GM11168 (cell line): ENCODE data around the gene TUBB8B.
"Not testable (repeated sequence)": the region's sequence is repeated elsewhere in the genome, so short reads cannot be mapped to it uniquely, and the experiment has no call there.

ENCODE experiments used
- in situ Hi-C: fragments of 300-500 bp; cut with MboI; formaldehyde crosslinking; loops from one replicate; pipeline ENCODE4 v1.12.0; 2022; ENCODE audit warnings: low sequenced_read_pairs; ENCODE audit not compliant: unreplicated experiment

The TUBB8B gene

DNA sequence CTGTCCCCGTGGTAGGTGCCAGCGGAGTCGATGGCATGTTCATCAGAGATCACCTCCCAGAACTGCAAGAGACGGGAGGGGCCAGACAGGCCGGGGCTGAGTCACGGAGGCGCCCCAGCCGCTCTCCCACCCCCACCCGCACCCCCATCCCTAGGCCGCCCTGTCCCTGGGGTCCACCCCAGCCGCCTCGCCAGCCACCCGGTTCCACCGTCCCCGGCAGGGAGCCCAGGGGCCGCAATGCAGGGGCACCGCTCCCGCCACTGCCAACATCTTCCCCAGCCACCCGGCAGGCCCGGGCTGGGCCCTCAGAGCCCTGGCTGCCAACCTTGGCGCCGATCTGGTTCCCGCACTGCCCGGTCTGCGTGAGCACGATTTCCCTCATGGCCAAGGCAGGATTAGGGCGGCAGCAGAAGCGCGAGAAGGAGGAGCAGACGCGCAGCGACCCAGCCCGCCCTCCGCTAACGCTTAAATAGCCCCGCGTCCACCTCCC is at the start of gene TUBB8B:
Gene TUBB8B (minus strand): TSS at position 440 of the 490 bp plus-strand sequence. CDS start 58 bp downstream, at position 382.
- in situ Hi-C loops = not testable (repeated sequence)

DNA sequence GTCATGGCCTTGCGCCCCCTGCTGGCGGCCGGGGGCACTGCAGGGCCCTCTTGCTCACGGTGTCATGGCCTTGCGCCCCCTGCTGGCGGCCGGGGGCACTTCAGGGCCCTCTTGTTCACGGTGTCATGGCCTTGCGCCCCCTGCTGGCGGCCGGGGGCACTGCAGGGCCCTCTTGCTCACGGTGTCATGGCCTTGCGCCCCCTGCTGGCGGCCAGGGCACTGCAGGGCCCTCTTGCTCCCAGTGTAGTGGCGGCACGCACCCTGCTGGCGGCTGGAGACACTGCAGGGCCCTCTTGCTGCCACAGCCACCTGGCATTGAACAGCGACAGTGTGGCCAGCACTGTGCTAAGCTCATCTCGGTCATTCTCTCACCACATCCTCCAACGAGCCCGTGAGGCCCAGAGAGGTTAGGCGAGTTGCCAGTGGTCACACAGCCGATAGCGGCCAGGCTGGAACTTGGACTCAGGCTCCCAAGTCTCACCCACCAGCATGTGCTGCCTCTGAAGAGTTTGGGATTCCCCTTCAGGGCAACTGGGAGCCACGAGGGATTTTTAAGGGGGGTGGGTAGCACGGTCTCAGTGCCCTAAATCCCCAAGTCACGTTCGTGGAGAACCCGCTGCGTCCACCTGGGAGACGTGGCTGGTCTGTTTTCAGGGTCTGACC is 48.0 kb upstream of the TUBB8B start:
- in situ Hi-C loops = not testable (repeated sequence)

DNA sequence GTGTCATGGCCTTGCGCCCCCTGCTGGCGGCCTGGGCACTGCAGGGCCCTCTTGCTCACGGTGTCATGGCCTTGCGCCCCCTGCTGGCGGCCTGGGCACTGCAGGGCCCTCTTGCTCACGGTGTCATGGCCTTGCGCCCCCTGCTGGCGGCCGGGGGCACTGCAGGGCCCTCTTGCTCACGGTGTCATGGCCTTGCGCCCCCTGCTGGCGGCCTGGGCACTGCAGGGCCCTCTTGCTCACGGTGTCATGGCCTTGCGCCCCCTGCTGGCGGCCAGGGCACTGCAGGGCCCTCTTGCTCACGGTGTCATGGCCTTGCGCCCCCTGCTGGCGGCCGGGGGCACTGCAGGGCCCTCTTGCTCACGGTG is 47.3 kb upstream of the TUBB8B start:
- in situ Hi-C loops = not testable (repeated sequence)

DNA sequence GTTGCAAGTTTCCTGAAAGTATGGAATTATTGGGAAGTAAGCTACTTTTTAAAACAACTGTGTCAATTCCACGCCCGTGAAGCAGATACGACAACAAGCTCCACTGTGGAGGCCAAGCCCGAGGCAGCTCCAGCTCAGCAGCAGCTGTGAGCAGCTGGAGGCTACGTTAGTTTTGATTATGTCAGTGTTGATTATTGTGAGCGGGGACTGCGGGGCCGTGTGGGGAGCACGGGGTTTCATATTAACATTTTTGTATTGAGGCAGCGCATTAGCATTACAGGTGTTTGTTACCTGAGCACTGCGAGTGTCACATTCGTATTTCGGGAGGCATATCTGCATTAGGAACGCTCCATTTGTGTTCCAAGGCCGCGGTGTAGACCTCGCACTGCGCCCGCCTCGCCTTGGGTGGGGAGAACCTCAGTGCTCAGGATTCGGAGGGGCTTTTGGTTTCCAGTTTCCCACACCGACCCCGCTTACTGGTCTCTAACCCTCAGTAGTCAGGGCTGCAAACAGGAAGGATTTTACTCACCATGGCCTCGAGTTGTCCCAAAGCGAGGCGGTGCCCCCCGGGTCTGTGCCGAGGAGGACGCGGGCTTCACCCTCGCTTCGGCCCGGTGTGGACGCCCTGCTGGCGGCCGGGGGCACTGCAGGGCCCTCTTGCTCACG is 46.8 kb upstream of the TUBB8B start:
- in situ Hi-C loops = not testable (repeated sequence)

DNA sequence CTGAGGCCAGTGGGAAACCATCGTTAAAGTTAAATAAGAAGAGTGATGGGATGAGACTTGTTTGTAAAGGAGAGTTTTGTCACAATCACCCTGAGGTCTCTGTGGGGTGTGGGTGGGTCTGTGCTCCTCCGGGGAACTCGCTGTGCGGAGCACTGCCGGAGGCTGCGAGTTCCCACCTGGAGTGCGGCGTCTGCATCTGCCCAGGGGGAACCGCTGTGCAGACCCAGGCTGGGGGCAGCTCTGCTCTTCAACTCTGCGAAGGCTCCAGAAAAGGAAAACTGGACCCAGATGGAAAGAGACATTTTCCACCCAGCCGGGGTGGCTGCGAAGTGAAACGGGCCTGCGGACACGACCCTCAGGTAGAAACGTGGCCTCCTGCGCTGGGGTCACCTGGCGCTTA is 46.2 kb upstream of the TUBB8B start:
- in situ Hi-C loops = not testable (repeated sequence)

DNA sequence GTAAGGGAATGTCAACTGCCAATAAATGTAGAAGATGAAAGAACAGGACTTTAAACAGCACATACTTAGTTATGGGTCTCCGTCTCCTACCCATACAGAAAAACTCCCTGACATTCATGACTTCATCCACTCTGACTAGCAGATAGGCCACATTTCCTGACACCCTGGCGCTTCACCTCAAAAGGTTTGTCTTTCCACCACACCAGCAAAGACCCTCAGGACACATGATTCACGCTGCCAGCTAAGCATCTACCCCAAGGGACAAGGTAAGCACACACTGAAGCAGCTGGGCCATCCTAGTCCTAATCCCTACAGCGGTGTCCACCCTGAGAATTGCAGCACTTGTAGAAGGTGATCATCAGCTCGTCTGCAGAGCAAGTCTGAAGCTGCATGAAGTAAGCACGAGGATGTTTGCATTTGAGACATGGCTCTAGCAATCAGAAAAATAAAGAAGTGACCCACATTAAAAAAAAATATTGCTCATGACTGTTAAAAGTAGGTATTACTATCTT is 44.5 kb upstream of the TUBB8B start:
- in situ Hi-C loops = not testable (repeated sequence)

DNA sequence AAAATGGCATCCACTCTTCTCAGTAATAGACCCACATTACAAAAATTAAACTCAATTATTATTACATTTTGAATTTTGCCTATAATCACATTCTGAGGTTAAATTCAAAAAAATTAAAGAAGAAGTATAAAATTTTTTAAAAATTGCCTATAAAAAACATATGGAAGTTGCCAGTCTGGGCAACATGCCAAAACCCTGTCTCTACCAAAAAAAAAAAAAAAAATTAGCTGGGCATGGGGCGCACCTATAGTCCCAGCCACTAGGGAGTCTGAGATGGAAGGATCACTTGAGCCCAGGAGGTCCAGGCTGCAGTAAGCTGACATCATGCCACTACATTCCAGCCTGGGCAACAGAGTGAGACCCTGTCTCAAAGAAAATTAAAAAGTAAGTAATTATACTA is 42.1 kb upstream of the TUBB8B start:
- in situ Hi-C loops = not testable (repeated sequence)

DNA sequence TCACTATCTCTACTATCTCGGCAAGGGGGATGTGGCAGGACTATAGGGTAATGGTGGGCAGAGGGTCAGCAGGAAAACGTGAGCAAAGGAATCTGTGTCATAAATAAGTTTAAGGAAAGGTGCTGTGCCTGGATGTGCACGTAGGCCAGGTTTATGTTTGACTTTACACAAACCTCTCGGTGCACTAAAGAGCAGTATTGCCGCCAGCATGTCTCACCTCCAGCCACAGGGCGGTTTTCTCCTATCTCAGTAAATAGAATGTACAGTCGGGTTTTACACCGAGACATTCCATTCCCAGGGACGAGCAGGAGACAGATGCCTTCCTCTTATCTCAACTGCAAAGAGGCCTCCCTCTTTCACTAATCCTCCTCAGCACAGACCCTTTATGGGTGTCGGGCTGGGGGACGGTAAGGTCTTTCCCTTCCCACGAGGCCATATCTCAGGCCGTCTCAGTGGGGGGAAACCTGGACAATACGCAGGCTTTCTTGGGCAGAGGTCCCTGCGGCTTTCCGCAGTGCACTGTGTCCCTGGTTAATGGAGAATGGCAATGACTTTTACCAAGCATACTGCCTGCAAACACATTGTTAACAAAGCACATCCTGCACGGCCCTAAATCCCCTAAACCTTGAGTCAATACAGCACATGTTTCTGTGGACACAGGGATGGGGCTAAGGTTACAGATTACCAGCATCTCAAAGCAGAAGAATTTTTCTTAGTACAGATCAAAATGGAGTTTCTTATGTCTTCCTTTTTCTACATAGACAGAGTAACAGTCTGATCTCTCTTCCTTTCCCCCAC is 41.2 kb upstream of the TUBB8B start:
- in situ Hi-C loops = not testable (repeated sequence)

DNA sequence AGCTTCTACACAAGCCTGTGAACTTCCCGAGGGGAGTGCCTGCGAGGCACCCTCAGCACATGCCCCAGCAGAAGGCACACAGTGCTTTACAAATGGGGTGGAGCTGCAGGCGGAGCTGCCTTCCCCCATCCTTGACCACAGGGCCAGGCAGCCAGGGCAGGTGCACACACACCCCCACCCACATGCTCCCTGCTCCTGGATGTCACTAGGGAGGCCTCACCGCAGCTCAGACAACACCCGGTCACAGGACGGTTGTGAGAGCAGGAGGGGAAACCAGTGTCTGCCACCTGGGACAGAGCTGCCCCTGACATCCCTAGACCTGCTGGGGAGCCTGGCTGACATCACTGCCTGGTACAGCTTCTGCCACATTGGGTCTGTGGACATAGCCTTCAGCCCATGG is 39.7 kb upstream of the TUBB8B start:
- in situ Hi-C loops = not testable (repeated sequence)

DNA sequence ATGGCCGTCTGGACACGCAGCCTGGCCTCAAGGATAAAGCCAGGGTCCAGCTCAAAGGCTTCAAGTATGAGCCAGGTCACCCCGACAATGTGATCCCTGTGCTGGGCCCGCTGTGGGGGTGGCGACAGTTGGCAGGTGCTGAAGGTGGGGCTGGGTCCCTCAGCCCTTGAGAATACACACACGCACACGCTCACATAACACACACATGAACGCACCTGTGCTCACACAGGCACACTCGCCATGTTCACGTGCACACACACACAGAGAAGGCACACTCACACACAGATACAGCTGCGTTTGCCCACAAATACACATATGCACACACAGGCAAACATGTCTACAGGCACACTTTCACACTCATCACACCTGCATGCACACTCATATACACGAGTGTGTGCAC is 35.4 kb upstream of the TUBB8B start:
- in situ Hi-C loops = not testable (repeated sequence)

DNA sequence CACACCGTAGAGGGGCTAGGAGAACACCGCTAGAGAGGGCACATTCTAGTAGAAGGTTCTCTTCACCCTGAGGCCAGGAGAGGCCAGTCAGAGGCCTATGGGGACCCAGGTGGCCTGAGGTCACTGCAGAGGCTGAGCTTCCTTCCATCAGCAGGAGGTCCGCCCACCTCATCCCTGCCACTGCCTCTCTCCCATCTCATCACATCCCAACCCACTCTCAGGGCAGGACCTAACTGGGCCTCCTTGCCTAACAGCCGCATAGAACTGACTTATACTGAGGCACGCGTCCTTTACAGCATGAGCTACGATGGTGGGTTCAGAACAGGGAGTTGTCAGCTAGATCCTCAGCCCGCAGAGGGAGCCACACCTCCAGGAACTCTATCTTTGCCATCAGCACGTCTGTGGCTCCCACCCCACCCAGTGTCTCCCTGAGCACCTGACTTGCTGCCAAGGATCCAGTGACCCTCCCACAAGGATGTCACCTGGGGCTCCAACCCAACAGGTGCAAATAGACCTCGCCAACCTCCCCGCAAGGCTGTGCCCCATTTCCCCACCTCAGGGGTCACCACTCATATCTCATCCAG is 33.3 kb upstream of the TUBB8B start:
- in situ Hi-C loops = not testable (repeated sequence)

DNA sequence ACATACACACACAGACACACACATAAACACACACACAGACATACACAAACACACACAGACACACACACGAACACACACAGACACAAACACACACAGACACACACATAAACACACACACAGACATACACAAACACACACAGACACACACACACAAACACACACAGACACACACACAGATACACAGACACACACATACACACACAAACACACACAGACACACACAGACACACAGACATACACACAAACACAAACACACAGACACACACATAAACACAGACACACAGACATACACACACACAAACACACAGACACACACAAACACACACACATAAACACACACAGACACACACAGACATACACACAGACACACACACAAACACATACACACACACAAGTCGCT is 31.5 kb upstream of the TUBB8B start:
- in situ Hi-C loops = not testable (repeated sequence)

DNA sequence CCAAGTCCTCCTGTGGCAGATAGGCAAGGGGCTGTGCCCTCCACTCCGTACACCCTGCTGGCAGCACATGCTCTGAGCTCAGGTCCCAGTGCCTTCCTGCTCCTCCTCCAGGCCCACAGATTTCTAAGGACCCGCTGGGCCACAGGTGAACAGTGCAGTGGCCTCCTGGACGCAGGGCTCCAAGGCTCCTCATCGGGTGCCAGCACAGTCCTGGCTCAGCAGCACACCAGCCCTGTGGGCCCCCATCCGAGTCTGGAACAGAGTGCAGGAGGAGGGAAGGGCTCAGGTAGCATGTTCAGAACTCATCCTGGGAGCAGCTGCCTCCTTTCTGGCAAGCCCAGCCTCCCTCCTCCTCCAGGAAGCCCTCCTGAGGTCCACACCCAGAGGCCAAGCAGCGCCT is 30.8 kb upstream of the TUBB8B start:
- in situ Hi-C loops = not testable (repeated sequence)

DNA sequence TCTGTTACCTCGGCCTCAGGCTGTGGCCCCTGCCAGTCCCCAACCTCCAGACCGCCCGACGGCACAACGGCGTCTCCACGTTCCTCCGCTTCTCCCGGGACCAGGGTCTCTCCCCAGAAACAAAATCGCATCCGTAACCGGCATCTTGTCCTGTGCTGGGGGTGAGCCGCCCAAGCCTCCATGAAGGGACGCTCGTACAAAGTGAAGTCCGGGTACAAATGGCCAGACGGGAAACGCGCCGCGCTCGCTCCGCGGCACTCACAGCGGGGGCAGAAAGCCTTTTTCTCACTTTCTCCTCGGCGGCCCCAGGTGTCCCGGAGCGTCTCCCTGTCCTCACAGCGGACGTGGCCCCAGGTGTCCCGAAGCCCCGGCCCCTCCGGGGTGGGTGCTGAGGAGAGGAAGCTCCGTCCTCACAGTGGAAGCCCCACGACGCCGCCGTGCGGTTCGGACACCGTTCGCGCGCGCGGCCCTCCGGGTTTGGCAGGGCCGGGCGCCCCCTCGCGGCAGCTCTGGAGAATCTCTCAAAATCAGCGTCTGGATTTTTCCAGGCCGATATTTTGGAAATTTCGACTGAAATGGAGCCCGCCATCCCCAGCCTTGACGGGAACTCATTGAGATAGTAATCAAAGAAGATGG is 26.2 kb upstream of the TUBB8B start:
- in situ Hi-C loops = not testable (repeated sequence)

DNA sequence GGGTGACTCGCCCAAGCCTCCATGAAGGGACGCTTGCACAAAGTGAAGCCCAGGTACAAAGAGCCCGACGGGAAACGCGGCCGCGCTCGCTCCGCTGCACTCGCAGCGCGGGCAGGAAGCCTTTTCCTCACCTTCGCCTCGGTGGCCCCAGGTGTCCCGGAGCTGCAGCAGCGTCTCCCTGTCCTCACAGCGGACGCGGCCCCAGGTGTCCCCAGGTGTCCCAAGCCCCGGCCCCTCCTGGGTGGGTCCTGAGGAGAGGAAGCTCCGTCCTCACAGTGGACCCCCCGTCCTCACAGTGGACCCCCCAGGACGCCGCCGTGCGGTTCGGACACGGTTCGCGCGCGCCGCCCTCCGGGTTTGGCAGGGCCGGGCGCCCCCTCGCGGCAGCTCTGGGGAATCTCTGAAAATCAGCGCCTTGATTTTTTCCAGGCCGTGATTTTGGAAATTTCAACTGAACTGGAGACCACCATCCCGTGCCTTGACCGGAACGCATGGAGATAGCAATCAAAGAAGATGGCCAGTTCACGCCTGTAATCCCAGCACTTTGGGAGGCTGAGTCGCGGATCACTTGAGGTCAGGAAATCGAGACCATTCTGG is 23.9 kb upstream of the TUBB8B start:
- in situ Hi-C loops = not testable (repeated sequence)

DNA sequence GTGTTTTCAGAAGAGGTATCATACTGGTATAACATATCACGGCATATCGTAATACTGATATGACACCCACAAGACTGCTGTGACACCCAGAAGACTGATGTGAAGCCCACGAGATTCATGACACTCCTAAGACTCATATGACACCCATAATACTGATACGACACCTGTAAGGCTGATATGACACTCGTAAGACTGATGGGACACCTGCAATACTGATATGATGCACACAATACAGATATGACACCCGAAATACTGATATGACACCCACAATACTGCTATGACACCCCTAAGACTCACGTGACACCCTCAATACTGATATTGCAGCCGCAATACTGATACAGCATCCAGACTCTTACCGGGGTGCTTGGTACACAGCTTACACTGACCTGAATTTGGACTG is 18.3 kb upstream of the TUBB8B start:
- in situ Hi-C loops = not testable (repeated sequence)

DNA sequence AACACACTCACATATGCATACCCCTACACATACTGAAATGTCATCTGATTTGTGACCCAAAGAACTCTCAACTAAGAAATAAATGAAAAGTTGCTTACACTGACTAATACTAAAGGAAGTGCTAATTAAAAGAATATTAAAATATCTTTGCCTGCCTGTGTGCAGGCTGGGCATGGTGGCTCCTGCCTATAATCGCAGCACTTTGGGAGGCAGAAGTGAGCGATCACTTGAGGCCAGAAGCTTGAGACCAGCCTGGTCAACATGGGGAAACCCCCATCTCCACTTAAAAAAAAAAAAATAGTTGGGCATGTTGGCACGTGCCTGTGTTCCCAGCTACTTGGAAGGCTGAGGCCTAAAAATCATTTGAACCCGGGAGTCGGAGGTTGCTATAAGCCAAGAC is 14.9 kb upstream of the TUBB8B start:
- in situ Hi-C loops = not testable (repeated sequence)

DNA sequence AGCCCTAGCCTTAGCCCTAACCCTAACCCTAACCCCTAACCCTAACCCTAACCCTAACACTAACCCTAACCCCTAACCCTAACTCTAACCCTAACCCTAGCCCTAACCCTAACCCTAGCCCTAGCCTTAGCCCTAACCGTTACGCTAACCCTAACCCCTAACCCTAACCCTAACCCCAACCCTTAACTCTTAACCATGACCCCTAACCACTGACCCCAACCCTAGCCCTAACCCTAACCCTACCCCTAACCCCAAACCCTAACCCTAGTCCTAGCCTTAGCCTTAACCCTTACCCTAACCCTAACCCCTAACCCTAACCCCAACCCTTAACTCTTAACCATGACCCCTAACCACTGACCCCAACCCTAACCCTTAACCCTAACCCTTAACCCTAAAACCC is 14.2 kb upstream of the TUBB8B start:
- in situ Hi-C loops = not testable (repeated sequence)

DNA sequence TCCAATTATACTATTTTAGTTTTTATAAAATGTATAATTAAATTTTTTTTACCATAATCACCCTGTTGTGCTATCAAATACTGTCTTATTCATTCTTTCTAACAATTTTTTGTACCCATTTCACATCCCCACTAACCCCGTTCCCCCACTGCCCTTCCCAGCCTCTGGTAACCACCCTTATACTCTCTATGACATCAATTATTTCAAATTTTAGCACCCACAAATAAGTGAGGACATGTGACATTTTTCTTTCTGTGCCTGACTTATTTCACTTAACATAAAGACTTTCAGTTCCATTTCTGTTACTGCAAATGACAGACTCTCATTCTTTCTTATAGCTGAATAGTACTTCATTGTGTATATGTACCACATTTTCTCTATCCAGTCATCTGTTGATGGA is 5.0 kb upstream of the TUBB8B start:
- in situ Hi-C loops = not testable (repeated sequence)

DNA sequence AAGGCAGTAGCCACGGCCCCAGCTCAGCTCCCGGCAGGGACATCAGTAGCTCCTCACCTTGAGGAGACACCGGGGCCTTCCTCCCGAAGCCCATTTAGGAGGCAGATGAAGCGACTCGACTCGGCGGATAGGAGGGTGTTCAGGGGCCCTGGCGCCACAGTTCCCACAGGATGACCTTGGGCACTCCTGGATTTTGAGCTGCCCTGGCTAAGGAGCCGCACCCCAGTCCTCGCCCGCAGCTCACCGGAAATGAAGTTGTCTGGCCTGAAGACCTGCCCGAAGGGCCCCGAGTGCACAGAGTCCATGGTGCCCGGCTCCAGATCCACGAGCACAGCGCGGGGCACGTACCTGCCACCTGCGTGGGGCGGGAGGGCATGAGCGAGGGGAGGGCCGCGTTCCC is 719 bp downstream of the TUBB8B start:
- in situ Hi-C loops = not testable (repeated sequence)
